Stimulated activated CD4-positive, alpha-beta T cell treated with anti-CD3 and anti-CD28 coated beads, Interleukin-2, amount 100 ng/mL, for 24 hours (primary cell): ENCODE data around the gene CAVIN1.
"Not testable (repeated sequence)": the region's sequence is repeated elsewhere in the genome, so short reads cannot be mapped to it uniquely, and the experiment has no call there.

Experiments used
- DNase-seq, 2 donors: peaks; one replicate each; pipeline ENCODE4 v3.0.0-alpha.2; 2020

The CAVIN1 gene

GRCh38 chr17:42372142-42372541, 50.9 kb downstream of the CAVIN1 start:
- DNase-seq = no peak

- DNase-seq = not testable (repeated sequence)
These were observed 54.1 kb downstream of the CAVIN1 start for GRCh38 chr17:42368797-42369561.

DNA sequence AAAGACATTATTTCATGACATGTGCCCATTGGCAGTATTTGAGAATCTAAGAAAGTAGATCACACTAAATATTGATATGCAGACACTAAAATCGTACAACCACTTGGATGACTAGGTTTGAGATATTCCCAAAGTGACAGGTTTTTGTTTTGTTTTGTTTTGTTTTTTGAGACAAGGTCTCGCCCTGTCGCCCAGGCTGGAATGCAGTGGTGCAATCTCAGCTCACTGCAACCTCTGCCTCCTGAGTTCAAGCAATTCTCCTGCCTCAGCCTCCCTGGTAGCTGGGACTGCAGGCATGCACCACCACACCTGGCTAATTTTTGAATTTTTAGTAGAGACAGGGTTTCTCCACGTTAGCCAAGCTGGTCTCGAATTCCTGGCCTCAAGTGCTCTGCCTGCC, 54.7 kb downstream of the CAVIN1 start:
- not testable (repeated sequence) for DNase-seq

DNA sequence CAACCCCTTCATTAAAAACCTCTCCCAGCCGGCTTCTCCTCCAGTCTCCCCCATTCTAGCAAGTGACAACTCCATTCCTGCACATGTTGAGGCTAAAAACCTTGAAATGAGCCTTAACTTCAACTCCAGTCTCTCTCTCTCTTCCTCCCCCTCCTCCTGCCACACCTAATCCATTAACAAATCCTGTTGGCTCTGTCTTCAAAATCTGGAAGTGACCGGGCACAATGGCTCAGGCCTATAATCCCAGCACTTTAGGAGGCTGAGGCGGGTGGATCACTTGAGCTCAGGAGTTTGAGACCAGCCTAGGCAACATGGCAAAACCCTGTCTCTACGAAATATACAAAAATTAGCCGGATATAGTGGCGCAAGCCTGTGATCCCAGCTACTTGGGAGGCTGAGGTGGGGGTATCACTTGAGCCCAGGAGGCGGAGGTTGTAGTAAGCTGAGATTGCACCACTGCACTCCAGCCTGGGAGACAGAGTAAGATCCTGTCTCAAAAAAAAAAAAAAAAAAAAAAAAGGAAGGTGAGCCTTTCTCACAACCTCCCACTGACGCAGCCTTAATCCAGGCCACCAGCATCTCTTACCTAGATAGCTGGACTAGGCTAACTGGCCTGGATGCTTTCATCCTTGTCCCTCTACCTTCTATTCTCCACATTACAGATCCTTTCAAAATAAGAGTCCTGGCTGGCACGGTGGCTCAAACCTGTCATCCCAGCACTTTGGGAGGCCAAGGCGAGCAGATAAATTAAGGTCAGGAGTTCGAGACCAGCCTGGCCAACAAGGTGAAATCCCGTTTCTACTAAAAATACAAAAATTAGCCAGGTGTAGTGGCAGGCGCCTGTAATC, 56.7 kb downstream of the CAVIN1 start:
- DNase-seq = not testable (repeated sequence)

DNA sequence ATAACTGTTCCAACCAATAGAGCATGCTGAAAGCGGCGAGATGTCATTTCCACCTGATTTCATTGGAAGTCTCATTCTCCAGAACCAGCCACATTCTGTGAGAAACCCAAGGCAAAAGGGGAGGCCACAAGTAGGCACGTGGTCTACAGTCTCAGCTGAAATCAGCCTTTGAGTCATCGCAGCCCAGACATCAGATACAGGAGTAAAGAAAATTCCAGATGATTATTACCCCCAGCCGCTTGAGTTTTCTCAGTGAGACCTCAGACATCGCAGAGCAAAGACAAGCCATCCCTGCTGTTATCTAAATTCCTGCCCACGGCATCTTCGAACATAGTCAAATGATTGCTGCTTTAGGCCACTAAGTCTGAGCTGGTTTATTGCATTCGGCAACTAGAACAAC, 57.9 kb downstream of the CAVIN1 start:
- peak; percentile 28 to 37 for DNase-seq

- no peak for DNase-seq
These were observed 59.1 kb downstream of the CAVIN1 start for GRCh38 chr17:42363767-42364585.

GRCh38 chr17:42363231-42363630, 59.8 kb downstream of the CAVIN1 start:
- no peak for DNase-seq

GRCh38 chr17:42362245-42362961, 60.7 kb downstream of the CAVIN1 start:
- no peak for DNase-seq

DNA sequence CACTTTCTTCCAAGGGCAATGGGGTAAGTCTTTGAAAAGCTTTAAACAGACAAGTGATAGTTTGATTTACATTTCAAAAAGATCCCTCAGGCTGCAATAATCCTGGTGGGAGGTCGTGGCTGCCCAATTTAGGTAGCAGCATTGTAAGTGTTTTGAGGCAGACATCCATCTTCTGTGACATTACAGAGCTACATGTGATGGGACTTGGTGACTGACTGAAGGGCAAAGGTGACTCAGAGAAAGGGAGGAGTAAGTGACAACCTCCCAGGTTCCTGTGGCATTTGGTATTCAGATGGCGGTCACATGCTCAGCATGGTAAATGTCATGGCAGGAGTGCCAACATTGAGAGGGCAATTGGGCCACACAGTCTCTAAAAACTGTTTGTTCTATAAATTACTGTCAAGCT, 61.3 kb downstream of the CAVIN1 start:
- peak; percentile 40 to 41 for DNase-seq

- not testable (repeated sequence) for DNase-seq
These were observed 62.7 kb downstream of the CAVIN1 start for GRCh38 chr17:42360388-42360787.

- no peak for DNase-seq
These were observed 63.9 kb downstream of the CAVIN1 start for GRCh38 chr17:42359133-42359532.

GRCh38 chr17:42358434-42358833, 64.6 kb downstream of the CAVIN1 start:
- no peak for DNase-seq

DNA sequence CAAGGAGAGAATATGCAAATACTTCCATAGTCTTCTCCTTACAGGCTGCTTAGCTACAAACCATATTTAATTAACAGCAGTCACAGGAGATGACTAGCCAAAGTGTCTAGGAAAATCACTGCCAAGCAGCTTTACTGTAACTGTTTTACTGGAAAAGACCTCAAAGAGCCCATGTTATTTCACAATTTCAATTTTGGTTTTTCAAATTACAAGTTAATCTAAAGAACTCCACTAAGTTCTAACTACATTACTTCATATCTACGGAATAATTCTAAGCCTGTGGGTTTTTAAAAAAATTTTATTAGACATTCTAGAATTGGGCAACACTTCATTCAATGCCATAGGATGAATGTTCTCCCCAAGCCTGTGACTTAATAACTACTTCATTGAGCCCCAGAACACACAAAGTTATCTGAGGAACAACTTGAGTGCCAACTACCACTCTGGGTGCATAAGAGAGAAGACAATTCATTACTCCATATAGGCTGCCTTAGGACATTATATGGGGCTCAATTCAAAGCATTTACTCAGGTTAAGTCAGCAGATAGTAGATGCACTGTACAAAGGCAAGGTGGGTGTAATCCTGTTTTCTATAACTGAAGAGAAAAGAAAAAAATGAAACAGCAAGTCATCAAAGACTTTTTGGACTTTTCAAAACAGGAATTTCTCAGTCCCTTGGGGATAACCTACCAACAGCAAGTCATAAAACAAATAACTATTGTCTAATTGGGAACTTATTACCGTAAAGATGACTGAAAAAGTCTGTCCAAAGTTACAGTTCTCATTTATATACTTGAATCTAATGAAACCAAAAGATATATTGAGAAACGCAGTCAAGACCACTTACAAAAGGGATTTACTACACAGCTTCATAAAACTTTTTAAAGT, 67.9 kb downstream of the CAVIN1 start:
- DNase-seq = no peak
